ENCODE data around the gene KDSR. TPM values are rescaled to one million over a fixed set of nuclear protein-coding genes. Genes with fewer than 3 reads are reported as not detected.

KDSR gene
- total RNA-seq, 5 donors from 2014 or later (not counting 1 experiment from before 2014, with no cell fraction given): 25.2 to 69.1 (median 56.3) TPM

DNA sequence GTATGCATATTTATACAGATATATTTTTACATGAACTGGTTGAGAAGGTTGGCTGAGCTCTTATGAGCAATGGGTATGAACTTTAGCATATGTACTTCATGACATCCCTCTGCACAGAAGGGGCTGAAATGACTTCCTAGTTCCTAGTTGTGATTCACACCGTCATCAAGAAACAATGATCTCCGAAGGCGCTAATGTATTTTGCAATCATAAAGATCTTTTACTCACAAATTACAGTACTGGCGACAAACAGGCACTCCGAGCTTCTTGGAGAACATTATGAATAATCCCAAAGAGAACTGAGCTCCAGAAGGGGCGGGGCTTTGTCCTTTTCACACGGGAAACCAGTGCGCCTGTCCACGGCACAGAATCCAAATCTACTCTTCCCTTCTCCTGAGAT is 65.6 kb downstream of the KDSR start:
- peak overlapping the region; percentile 67 for H3K27ac ChIP-seq (ENCODE audit: low read length)
- WGBS (ENCODE audit: insufficient coverage): 58% methylated on average over 6 of the region's 9 CpGs
- peaks cover 31 to 61% of the 10 kb centered on the region in 2 experiments for H3K4me1 ChIP-seq (ENCODE audit: control insufficient read depth in 1 of 2, extremely low read depth in 1 of 2, insufficient read depth in 2 of 2, low read length in 2 of 2)
- DNase-seq: peak in 1 of 35 experiments; percentile 34
- H3K27me3 ChIP-seq (replicated peaks in 1 of 2; ENCODE audit: control insufficient read depth in 2 of 2, extremely low read depth in 1 of 2, insufficient read depth in 2 of 2, low read length in 1 of 2): no peaks in the 10 kb centered on the region
- H3K36me3 ChIP-seq (ENCODE audit: control insufficient read depth in 2 of 2, extremely low read depth in 1 of 2, insufficient read depth in 1 of 2, low read length in 1 of 2): peaks cover 0 to 23% of the 10 kb centered on the region in 2 donors
- Mint-ChIP-seq H3K27ac (peak overlapping the region; percentile 94 to 97), H3K27me3 (no peaks in the 10 kb centered on the region), H3K4me1 (peaks cover 82 to 88% (median 82%) of the 10 kb centered on the region in 3 donors), H3K4me3 (peak overlapping the region; percentile 46 to 63 (median 60)), H3K9me3 (no peaks in the 10 kb centered on the region), H3K36me3 (peaks cover 48% of the 10 kb centered on the region)
- no peak overlapping the region for H3K4me3 ChIP-seq (ENCODE audit: control insufficient read depth in 1 of 2, extremely low read depth in 1 of 2, low read length in 1 of 2)
- no peak for ATAC-seq (replicated peaks in 1 of 4)
- CTCF ChIA-PET: interaction anchor here (0.5 to 2.5 kb wide), 9 partner anchors 10 to 170 kb away, joined by 3 to 13 read pairs (median 3); no protein-coding TSS in a partner anchor
- POLR2A ChIA-PET: interaction anchor here in 1 of 2 donors (0.6 kb wide), 1 partner anchor 10 kb away, joined by 3 read pairs; no protein-coding TSS in a partner anchor
- no peaks in the 10 kb centered on the region for H3K9me3 ChIP-seq

DNA sequence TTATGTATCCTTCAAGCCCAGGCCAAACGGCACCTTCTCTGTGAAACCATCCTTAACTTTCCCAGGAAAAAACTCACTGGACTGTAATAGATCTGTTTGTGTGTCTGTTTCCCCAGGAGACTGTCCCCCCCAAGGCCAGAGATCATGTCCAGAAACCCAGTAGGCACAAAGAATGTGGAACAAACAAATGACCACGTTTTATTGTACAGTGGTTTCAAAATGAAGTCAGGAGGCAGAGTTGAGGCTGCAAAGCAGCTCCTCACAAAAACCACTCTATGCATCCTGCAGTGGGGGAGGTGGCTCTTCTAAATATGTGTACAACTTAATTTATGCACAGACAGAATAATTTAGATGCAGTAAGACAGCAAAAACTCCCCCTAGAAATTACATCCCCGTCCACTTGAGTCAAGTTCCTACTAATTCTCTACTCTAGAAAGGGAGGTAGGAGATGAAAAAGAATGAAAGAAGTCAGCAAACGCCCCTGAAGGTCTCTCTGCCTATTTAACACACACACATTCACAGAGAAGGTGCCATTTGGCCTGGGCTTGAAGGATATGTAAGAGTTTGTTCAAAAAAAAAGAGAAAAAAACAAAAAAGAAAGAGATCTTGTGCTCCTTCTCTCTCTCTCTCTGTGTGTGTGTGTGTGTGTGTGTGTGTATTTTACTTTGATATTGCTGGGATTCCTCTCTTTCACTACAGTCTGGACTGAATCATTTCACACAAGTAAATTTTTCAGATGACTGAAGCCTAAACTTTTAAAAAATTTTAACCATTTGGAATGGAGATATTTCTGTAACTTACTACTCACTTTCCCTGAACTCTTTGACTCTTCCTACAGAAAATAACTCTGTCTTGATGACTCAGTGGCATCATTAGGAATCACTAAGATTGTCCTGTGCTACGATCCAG is 66.9 kb downstream of the KDSR start:
- Mint-ChIP-seq H3K4me3 (peak overlapping the region; percentile 57 to 60 (median 58)), H3K9me3 (no peaks in the 10 kb centered on the region), H3K27ac (peak overlapping the region; percentile 94 to 97), H3K4me1 (peaks cover 79 to 86% (median 80%) of the 10 kb centered on the region in 3 donors), H3K27me3 (no peaks in the 10 kb centered on the region), H3K36me3 (peaks cover 56% of the 10 kb centered on the region)
- peak in 3 of 4 experiments; percentile 54 to 72 (median 63) for ATAC-seq (replicated peaks in 1 of 4)
- Histone ChIP-seq H3K27me3 (replicated peaks in 1 of 2; ENCODE audit: control insufficient read depth in 2 of 2, extremely low read depth in 1 of 2, insufficient read depth in 2 of 2, low read length in 1 of 2) (no peaks in the 10 kb centered on the region), H3K9me3 (no peaks in the 10 kb centered on the region), H3K4me3 (ENCODE audit: control insufficient read depth in 1 of 2, extremely low read depth in 1 of 2, low read length in 1 of 2) (no peak overlapping the region), H3K4me1 (ENCODE audit: control insufficient read depth in 1 of 2, extremely low read depth in 1 of 2, insufficient read depth in 2 of 2, low read length in 2 of 2) (peaks cover 31 to 53% of the 10 kb centered on the region in 2 experiments), H3K36me3 (ENCODE audit: control insufficient read depth in 2 of 2, extremely low read depth in 1 of 2, insufficient read depth in 1 of 2, low read length in 1 of 2) (peaks cover 0 to 23% of the 10 kb centered on the region in 2 donors), H3K27ac (ENCODE audit: low read length) (peak overlapping the region; percentile 67)
- peak in 17 of 35 experiments; percentile 15 to 44 (median 25) for DNase-seq
- ChIA-PET POLR2A (interaction anchor here in 1 of 2 donors (0.5 to 0.6 kb wide), 2 partner anchors 15 to 26 kb away, joined by 3 read pairs; no protein-coding TSS in a partner anchor), CTCF (interaction anchor here in 1 of 2 donors (2.5 to 2.8 kb wide), 2 partner anchors 12 to 17 kb away, joined by 9 to 10 read pairs; no protein-coding TSS in a partner anchor)
- WGBS (ENCODE audit: insufficient coverage): 50% methylated on average over 1 of the region's 5 CpGs

DNA sequence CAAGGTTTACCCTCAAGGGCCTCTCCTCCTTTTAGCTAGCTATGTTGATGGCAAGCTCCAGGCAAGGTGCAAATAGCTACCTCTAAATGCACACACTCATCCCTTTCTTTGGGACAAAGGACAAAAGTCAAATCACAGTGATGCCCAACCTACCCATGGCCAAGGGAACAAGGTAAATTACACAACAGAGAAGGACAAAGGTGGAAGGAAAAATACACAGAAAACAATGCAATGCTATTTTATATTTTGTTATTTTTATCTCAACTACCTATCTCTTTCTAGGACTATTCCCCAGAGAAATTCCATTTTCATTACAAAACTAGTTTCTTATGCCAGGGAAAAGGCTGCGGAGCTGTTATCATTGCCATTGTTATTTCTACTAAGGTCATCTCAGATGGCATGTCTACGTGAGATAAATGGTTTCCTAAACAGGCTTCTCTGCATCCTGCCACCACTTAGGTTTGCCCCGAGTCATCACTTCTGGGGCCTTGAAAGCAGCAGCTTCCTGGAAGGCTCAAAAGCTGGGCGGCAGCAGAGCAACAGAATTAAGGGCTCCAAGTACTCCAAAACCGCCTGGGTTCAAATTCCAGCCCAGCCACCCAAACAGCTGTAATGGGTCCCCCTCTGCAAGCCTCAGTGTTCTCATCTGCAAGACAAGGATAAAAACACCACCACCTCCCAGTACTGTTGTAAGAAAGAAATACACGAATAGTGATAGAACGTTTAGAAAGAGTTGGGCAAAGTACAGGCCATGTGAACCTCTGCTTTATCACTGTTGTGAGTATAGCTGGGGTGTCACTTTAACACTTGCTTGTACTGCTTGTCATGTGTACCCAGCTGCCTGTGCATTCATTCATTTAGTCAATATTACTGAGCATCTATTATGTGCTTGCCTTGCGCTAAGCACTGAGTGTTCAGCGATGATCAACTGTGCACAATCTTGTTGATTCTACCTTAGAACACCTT is 68.3 kb downstream of the KDSR start:
- Histone ChIP-seq H3K4me1 (ENCODE audit: control insufficient read depth in 1 of 2, extremely low read depth in 1 of 2, insufficient read depth in 2 of 2, low read length in 2 of 2) (peaks cover 33 to 49% of the 10 kb centered on the region in 2 experiments), H3K4me3 (ENCODE audit: control insufficient read depth in 1 of 2, extremely low read depth in 1 of 2, low read length in 1 of 2) (no peak overlapping the region), H3K9me3 (no peaks in the 10 kb centered on the region), H3K36me3 (ENCODE audit: control insufficient read depth in 2 of 2, extremely low read depth in 1 of 2, insufficient read depth in 1 of 2, low read length in 1 of 2) (peaks cover 0 to 27% of the 10 kb centered on the region in 2 donors), H3K27ac (ENCODE audit: low read length) (peak overlapping the region; percentile 67), H3K27me3 (replicated peaks in 1 of 2; ENCODE audit: control insufficient read depth in 2 of 2, extremely low read depth in 1 of 2, insufficient read depth in 2 of 2, low read length in 1 of 2) (no peaks in the 10 kb centered on the region)
- H3K27me3 Mint-ChIP-seq: no peaks in the 10 kb centered on the region
- H3K4me1 Mint-ChIP-seq: peaks cover 65 to 73% (median 73%) of the 10 kb centered on the region in 3 donors
- H3K4me3 Mint-ChIP-seq: peak overlapping the region; percentile 39 to 58 (median 57)
- DNase-seq (peak in 26 of 35 experiments; percentile 14 to 57 (median 31)), ATAC-seq (replicated peaks in 1 of 4) (peak; percentile 66 to 80 (median 74))
- H3K27ac Mint-ChIP-seq: peak overlapping the region; percentile 94 to 97
- H3K36me3 Mint-ChIP-seq: peaks cover 58% of the 10 kb centered on the region
- POLR2A ChIA-PET: interaction anchor here in 1 of 2 donors (0.9 kb wide), 1 partner anchor 12 kb away, joined by 4 read pairs; no protein-coding TSS in a partner anchor
- CTCF ChIA-PET: interaction anchor here (0.7 to 2.8 kb wide), 2 partner anchors 18 to 19 kb away, joined by 4 to 10 read pairs; no protein-coding TSS in a partner anchor
- no peaks in the 10 kb centered on the region for H3K9me3 Mint-ChIP-seq
- WGBS (ENCODE audit: insufficient coverage): 35% methylated on average over 7 of the region's 9 CpGs

DNA sequence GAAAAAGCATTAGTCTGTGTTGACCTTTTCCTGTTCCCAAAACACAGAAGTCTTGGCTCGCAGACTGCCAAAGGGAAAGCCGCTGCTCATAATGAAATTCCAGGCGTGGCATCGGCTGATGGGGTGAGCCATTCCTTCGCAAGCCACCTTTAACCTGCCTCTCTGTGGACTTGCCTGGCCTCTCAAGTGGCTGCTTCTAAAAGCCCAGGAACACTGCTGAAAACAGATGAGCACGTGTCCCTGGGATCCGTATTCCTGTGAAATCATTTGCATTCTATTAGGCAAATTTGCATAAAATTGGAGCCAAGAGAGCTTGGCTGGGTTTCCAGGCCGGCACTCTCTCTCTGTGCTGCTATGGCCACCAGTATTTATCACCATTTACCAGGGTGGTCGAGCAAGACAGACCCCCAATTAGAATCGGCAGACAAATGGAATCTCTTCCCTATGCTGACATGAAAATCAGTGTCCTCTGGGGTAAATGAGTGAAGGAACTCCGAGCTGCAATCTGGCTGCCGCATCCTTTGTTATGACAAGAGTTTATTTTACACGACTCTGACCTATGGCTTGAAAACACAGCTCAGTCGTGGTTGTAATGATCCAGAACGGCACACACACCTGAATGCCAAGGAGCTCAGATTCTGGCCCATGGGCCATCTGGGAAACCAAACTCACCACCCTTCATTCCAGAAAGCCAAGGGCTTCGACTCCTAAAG is 69.2 kb downstream of the KDSR start:
- DNase-seq (no peak), ATAC-seq (replicated peaks in 1 of 4) (no peak)
- no peaks in the 10 kb centered on the region for H3K9me3 ChIP-seq
- H3K4me3 ChIP-seq (ENCODE audit: control insufficient read depth in 1 of 2, extremely low read depth in 1 of 2, low read length in 1 of 2): no peak overlapping the region
- no peaks in the 10 kb centered on the region for H3K27me3 ChIP-seq (replicated peaks in 1 of 2; ENCODE audit: control insufficient read depth in 2 of 2, extremely low read depth in 1 of 2, insufficient read depth in 2 of 2, low read length in 1 of 2)
- Mint-ChIP-seq H3K27me3 (no peaks in the 10 kb centered on the region), H3K36me3 (peaks cover 63% of the 10 kb centered on the region), H3K4me1 (peaks cover 57 to 74% (median 65%) of the 10 kb centered on the region in 3 donors), H3K27ac (peak overlapping the region; percentile 94 to 97), H3K9me3 (no peaks in the 10 kb centered on the region), H3K4me3 (peak overlapping the region in 1 of 3 donors; percentile 58)
- peak overlapping the region; percentile 67 for H3K27ac ChIP-seq (ENCODE audit: low read length)
- CTCF ChIA-PET: interaction anchor here (0.7 to 2.8 kb wide), 2 partner anchors 19 to 20 kb away, joined by 4 to 10 read pairs; no protein-coding TSS in a partner anchor
- peaks cover 0 to 29% of the 10 kb centered on the region in 2 donors for H3K36me3 ChIP-seq (ENCODE audit: control insufficient read depth in 2 of 2, extremely low read depth in 1 of 2, insufficient read depth in 1 of 2, low read length in 1 of 2)
- peaks cover 28 to 50% of the 10 kb centered on the region in 2 experiments for H3K4me1 ChIP-seq (ENCODE audit: control insufficient read depth in 1 of 2, extremely low read depth in 1 of 2, insufficient read depth in 2 of 2, low read length in 2 of 2)
- POLR2A ChIA-PET: interaction anchor here in 1 of 2 donors (0.9 kb wide), 1 partner anchor 11 kb away, joined by 4 read pairs; no protein-coding TSS in a partner anchor
- WGBS (ENCODE audit: insufficient coverage): 91% methylated on average over 11 of the region's 16 CpGs

DNA sequence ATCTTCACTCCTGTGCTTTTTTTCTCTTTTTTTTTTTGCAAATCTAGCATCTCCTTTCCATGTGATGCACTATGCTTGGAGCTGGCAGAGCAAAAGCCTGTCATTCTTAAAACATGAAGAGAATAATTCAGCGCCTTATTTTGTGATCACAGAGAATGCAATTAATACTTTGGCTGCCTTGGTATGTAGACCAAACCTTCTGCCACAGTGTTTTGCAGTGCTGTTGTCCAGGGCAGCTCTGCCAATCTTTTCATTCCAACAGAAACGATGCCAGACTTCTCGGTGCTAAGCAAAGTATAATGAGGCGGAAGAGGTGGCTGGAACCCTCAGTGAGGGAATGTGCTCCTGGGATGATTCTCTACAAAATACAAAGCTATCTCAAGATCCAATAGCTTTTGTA is 73.1 kb downstream of the KDSR start:
- H3K4me1 ChIP-seq (ENCODE audit: control insufficient read depth in 1 of 2, extremely low read depth in 1 of 2, insufficient read depth in 2 of 2, low read length in 2 of 2): peaks cover 36 to 51% of the 10 kb centered on the region in 2 experiments
- no peak overlapping the region for H3K27ac ChIP-seq (ENCODE audit: low read length)
- no peak for ATAC-seq (replicated peaks in 1 of 4)
- 100% methylated on average over 1 of the region's 4 CpGs for WGBS (ENCODE audit: insufficient coverage)
- H3K9me3 Mint-ChIP-seq: no peaks in the 10 kb centered on the region
- H3K4me1 Mint-ChIP-seq: peaks cover 17 to 67% (median 26%) of the 10 kb centered on the region in 3 donors
- POLR2A ChIA-PET: no interaction called here
- H3K4me3 Mint-ChIP-seq: peak overlapping the region in 1 of 3 donors; percentile 17
- H3K4me3 ChIP-seq (ENCODE audit: control insufficient read depth in 1 of 2, extremely low read depth in 1 of 2, low read length in 1 of 2): no peak overlapping the region
- CTCF ChIA-PET: interaction anchor here in 1 of 2 donors (0.6 to 1.8 kb wide), 4 partner anchors 24 to 160 kb away, joined by 3 read pairs; no protein-coding TSS in a partner anchor
- DNase-seq: no peak
- no peaks in the 10 kb centered on the region for H3K9me3 ChIP-seq
- H3K27me3 ChIP-seq (replicated peaks in 1 of 2; ENCODE audit: control insufficient read depth in 2 of 2, extremely low read depth in 1 of 2, insufficient read depth in 2 of 2, low read length in 1 of 2): no peaks in the 10 kb centered on the region
- H3K27ac Mint-ChIP-seq: no peak overlapping the region
- no peaks in the 10 kb centered on the region for H3K27me3 Mint-ChIP-seq
- H3K36me3 Mint-ChIP-seq: peaks cover 59% of the 10 kb centered on the region
- H3K36me3 ChIP-seq (ENCODE audit: control insufficient read depth in 2 of 2, extremely low read depth in 1 of 2, insufficient read depth in 1 of 2, low read length in 1 of 2): peaks cover 0 to 22% of the 10 kb centered on the region in 2 donors
